K562 (cell line): Measurements from ENCODE around the gene RAB3GAP2. TPM values are rescaled to one million over a fixed set of nuclear protein-coding genes. Genes with fewer than 3 reads are reported as not detected.
A peak's percentile ranks its signal among the peaks of the same experiment; 100 is the strongest.

ENCODE experiments used
- ARID1B ChIP-seq: fragments of 450-650 bp; IDR thresholded peaks from 2 replicates; pipeline ENCODE4 v1.6.1; 2016; ENCODE audit warnings: antibody characterized with exemption, mild to moderate bottlenecking, inconsistent platforms
- ARID3A ChIP-seq: IDR thresholded peaks from 2 replicates; pipeline ENCODE4 v1.6.1; 2012; ENCODE audit warnings: low read depth, low read length, improper control_type of control experiment, borderline replicate concordance
- ASH1L ChIP-seq: fragments of 450-650 bp; IDR thresholded peaks from 2 replicates; pipeline ENCODE4 v1.6.1; 2018; ENCODE audit warnings: borderline replicate concordance, mild to moderate bottlenecking, low read depth; ENCODE audit not compliant: partially characterized antibody
- CEBPG ChIP-seq, 3 experiments: fragments of 200-800 bp in 1 of 3; sonication (Bioruptor generic) in 1 of 3; sonication (generic) in 1 of 3; formaldehyde crosslinking in 1 of 3; IDR thresholded peaks in 2 of 3; conservative IDR thresholded peaks in 1 of 3; 2 replicates each; pipeline versions ENCODE4 v1.6.1 to v1.8.0; 2016 to 2022; ENCODE audit warnings: missing compliant biosample characterization in 2 of 3, missing genetic modification characterization in 2 of 3, mild to moderate bottlenecking in 1 of 3, missing genetic modification reagents in 1 of 3
- CHAMP1 ChIP-seq: fragments of 450-650 bp; IDR thresholded peaks from 2 replicates; pipeline ENCODE4 v1.6.1; 2016; ENCODE audit warnings: mild to moderate bottlenecking
- ID3 ChIP-seq, 2 experiments: fragments of 250-450 bp in 1 of 2; fragments of 450-650 bp in 1 of 2; sonication (Bioruptor Pico) in 1 of 2; IDR thresholded peaks; 2 replicates each; pipeline versions ENCODE4 v1.6.1 to v1.8.0; 2016 to 2021; ENCODE audit warnings: mild to moderate bottlenecking in 2 of 2, moderate library complexity in 2 of 2, missing compliant biosample characterization in 1 of 2, missing genetic modification characterization in 1 of 2
- KLF10 ChIP-seq: fragments of 250-450 bp; sonication (Bioruptor Pico); IDR thresholded peaks from 2 replicates; pipeline ENCODE4 v1.6.1; 2021; ENCODE audit warnings: matching md5 sums
- NFRKB ChIP-seq: fragments of 450-650 bp; IDR thresholded peaks from 2 replicates; pipeline ENCODE4 v1.6.1; 2016; ENCODE audit warnings: low read depth
- NR3C1 ChIP-seq: sonication (generic); formaldehyde crosslinking; IDR thresholded peaks from 2 replicates; pipeline ENCODE4 v1.8.1; 2022; ENCODE audit warnings: missing genetic modification reagents
- NUFIP1 ChIP-seq: fragments of 450-650 bp; IDR thresholded peaks from 2 replicates; pipeline ENCODE4 v1.6.1; 2018; ENCODE audit not compliant: partially characterized antibody
- PHF21A ChIP-seq: fragments of 450-650 bp; IDR thresholded peaks from 2 replicates; pipeline ENCODE4 v1.6.1; 2017; ENCODE audit warnings: low read depth, borderline replicate concordance
- PURB ChIP-seq: sonication (generic); formaldehyde crosslinking; IDR thresholded peaks from 2 replicates; pipeline ENCODE4 v1.9.0; 2021; ENCODE audit warnings: low read depth, mild to moderate bottlenecking, missing genetic modification reagents
- RNF219 ChIP-seq: fragments of 250-450 bp; sonication (Bioruptor Pico); IDR thresholded peaks from 2 replicates; pipeline ENCODE4 v1.5.0; 2022; ENCODE audit warnings: mild to moderate bottlenecking
- SOX6 ChIP-seq: fragments of 450-650 bp; IDR thresholded peaks from 2 replicates; pipeline ENCODE4 v1.6.1; 2014; ENCODE audit warnings: mild to moderate bottlenecking
- TCF3 ChIP-seq: sonication (generic); formaldehyde crosslinking; IDR thresholded peaks from 2 replicates; pipeline ENCODE4 v1.4.0; 2020; ENCODE audit warnings: mild to moderate bottlenecking, missing genetic modification reagents
- TEAD1 ChIP-seq, 2 experiments: fragments of 450-650 bp in 1 of 2; sonication (generic) in 1 of 2; formaldehyde crosslinking; IDR thresholded peaks; 2 replicates each; pipeline versions ENCODE4 v1.4.0 to v1.8.0; 2020 to 2022; ENCODE audit warnings: mild to moderate bottlenecking in 2 of 2, missing genetic modification reagents in 1 of 2
- TFAM ChIP-seq: fragments of 250-450 bp; sonication (Bioruptor Pico); conservative IDR thresholded peaks from 2 replicates; pipeline ENCODE4 v1.5.0; 2021; ENCODE audit warnings: mild to moderate bottlenecking, moderate library complexity
- ZNF140 ChIP-seq: fragments of 250-450 bp; sonication (Bioruptor Pico); IDR thresholded peaks from 2 replicates; pipeline ENCODE4 v1.8.0; 2021; ENCODE audit warnings: moderate library complexity, mild to moderate bottlenecking, inconsistent platforms
- ZNF76 ChIP-seq: fragments of 250-450 bp; sonication (Bioruptor Pico); IDR thresholded peaks from 2 replicates; pipeline ENCODE4 v1.4.0; 2020; ENCODE audit warnings: mild to moderate bottlenecking, moderate library complexity, borderline replicate concordance
- ZSCAN29 ChIP-seq: fragments of 450-650 bp; IDR thresholded peaks from 2 replicates; pipeline ENCODE4 v1.6.1; 2017
- polyA plus RNA-seq, 8 experiments: library from polyadenylated mRNA; depleted of rRNA in 4 of 8; stranded (reverse) in 5 of 8; unstranded in 3 of 8; fragments of >200 nt; fragmentation: Nextera tagmentation in 2 of 8; fragmentation: Illumina TruSeq in 1 of 8; extraction: Ambion mirVana in 2 of 8; extraction: Trizol in 1 of 8; gene quantifications; 2 replicates each; pipeline versions ENCODE4 v1.2.1 to v1.2.3, GENCODE V29; 2011 to 2014; ENCODE audit warnings: inconsistent platforms in 1 of 8, missing spikeins in 1 of 8
- total RNA-seq, 7 experiments: library from RNA; depleted of rRNA in 6 of 7; stranded (reverse); fragments of >200 nt in 6 of 7; fragmentation: Illumina TruSeq in 2 of 7; extraction: Trizol in 2 of 7; gene quantifications; 2 replicates each; pipeline versions ENCODE4 v1.2.1 to v1.2.3, GENCODE V29; 2011 to 2021; ENCODE audit warnings: low replicate concordance in 1 of 7

The RAB3GAP2 gene
- total and polyA plus RNA-seq, 9 of the 15 experiments (the other 6 are each of a cell fraction or from before 2014, with no cell fraction given), result 14.1 to 69.1 (median 32.2) TPM

- TF ChIP-seq ZNF76 (CRISPR knock-in tag) (no peak), KLF10 (CRISPR knock-in tag) (no peak), CHAMP1 (0 out of 2 replicates have a peak, but pooled peaks have one; percentile 35), TFAM (CRISPR knock-in tag) (no peak), SOX6 (peak; percentile 71; the same call in 1 of the 2 replicates), ZNF140 (CRISPR knock-in tag) (no peak), ID3 (CRISPR knock-in tag; IDR thresholded peaks at IDR 0.05) (no peak), ID3 (tag; IDR thresholded peaks at IDR 0.05) (no peak), ARID1B (peak; percentile 70), NR3C1 (no peak), TCF3 (CRISPR knock-in tag) (no peak), CEBPG (CRISPR knock-in tag; IDR thresholded peaks at IDR 0.05) (no peak), CEBPG (tag; conservative IDR thresholded peaks at IDR 0.05 in 1 of 2, IDR thresholded peaks at IDR 0.05 in 1 of 2) (no peak), PURB (no peak), ZSCAN29 (no peak), TEAD1 (CRISPR knock-in tag; IDR thresholded peaks at IDR 0.05) (no peak), RNF219 (CRISPR knock-in tag) (no peak), ASH1L (no peak), ARID3A (no peak), NUFIP1 (no peak), NFRKB (no peak), PHF21A (no peak)
These were observed 28.3 kb downstream of the RAB3GAP2 start (continued) for GRCh38 chr1:220243947-220244346.
